Mucosa of descending colon (tissue), 3 donors: ENCODE results near the gene TMEFF2. TPM values are rescaled to one million over a fixed set of nuclear protein-coding genes. Genes with fewer than 3 reads are reported as not detected.

Source experiments
- ATAC-seq: fragments of 200-7000 bp; cut with Tn5 transposase; one replicate; pipeline ENCODE4 v1.9.1; 2020; ENCODE audit warnings: mild to moderate bottlenecking, moderate library complexity
- DNase-seq, 3 donors: peaks; one replicate each; pipeline ENCODE4 v3.0.0-alpha.2; 2020
- H3K36me3 ChIP-seq: fragments of 200-600 bp; one replicate; pipeline ENCODE4 v1.8.0; 2021; ENCODE audit warnings: low read depth, mild to moderate bottlenecking
- H3K4me1 ChIP-seq: fragments of 200-600 bp; one replicate; pipeline ENCODE4 v1.8.0; 2021; ENCODE audit warnings: low read depth, mild to moderate bottlenecking
- H3K4me3 ChIP-seq: fragments of 200-600 bp; one replicate; pipeline ENCODE4 v1.8.0; 2021; ENCODE audit warnings: mild to moderate bottlenecking
- H3K9me3 ChIP-seq: fragments of 200-600 bp; one replicate; pipeline ENCODE4 v1.8.0; 2021; ENCODE audit warnings: mild to moderate bottlenecking
- CTCF ChIP-seq: fragments of 200-600 bp; IDR thresholded peaks from one replicate; pipeline ENCODE4 v1.8.0; 2022; ENCODE audit warnings: antibody characterized with exemption, mild to moderate bottlenecking
- intact Hi-C, 2 donors: fragments of 100-400 bp; cut with DNase I in 1 of 2; cut with micrococcal nuclease in 1 of 2; formaldehyde crosslinking; loops; one replicate each; pipeline versions ENCODE4 v1.11.0 to v1.11.1; 2022; cut with DNase I, micrococcal nuclease
- total RNA-seq, 3 donors: library from RNA; stranded (reverse); fragmentation: NEBNext Ultra II Directional in 2 of 3; extraction: Animal tissue kit (Norgen Biotek cat#: 25700) in 2 of 3; gene quantifications; one replicate each; pipeline versions ENCODE4 v1.2.1 to v1.2.4, GENCODE V29; 2021 to 2023
- donor health status: DM: no; HTN: no; CAD: no; lungs with moderate emphysema.
- donor health status: DM: no; HTN: no; CAD: no.
- donor health status: DM: no; HTN: yes; CAD: no.

The TMEFF2 gene
- total RNA-seq, 3 donors from 2014 or later = 0.31 to 1.0 TPM; not detected in 1

DNA sequence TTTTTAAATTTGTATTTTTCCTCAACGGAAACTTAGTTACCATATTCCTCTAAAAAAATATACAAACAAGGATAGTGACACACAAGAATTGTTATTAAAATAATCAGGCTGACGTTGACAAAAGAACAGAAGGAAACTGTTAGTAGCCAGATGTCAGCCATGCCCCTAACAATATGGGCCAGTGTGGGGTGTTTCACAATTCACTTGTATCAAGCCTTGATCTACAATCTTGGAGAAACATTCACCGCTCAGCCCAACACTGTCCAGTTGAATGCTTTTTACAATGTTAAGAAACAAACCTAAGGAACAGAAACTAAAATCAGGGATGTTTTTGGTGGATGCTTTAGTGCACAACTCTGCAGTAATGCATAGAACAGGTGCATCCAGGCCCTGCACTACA, 44.6 kb downstream of the TMEFF2 start:
- no peaks in the 10 kb centered on the region for H3K4me1 ChIP-seq
- H3K4me3 ChIP-seq = no peak overlapping the region
- H3K36me3 ChIP-seq = no peaks in the 10 kb centered on the region
- H3K9me3 ChIP-seq = no peaks in the 10 kb centered on the region
- TF ChIP-seq CTCF = no peak
- ATAC-seq (no peak), DNase-seq (no peak)
- intact Hi-C loops = no loop called here

DNA sequence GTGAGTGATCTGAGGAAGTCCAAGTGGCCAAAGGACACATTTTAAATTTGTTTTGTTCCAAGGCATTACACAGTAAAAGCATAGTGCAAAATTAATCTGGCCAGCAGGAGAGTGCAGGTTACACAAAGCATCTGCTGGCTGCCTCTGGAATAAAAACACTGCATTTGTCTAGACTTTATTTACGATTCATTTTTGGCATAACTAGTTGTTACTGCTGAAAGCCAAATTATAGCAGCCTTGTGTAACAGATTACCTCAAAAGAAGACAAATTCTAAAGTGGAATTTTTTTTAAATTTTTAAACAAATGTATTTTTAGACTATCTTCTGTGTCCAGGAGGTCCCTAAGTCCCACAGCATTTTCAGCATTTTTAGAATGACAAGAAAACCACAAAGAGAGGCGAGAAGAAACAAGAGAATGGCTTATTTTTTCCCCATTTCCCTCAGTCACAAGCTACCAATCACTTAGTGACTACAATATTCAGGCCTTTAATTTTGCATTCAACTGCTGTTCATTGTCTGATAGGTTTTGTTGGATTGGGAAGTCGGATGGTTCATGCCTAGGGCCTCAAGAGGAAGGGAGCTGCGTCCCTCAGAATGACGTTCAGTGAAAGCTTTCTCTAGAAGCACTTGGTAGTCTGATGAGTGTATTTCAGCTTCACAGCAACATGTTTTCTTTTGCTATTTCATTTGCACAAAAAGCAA, 46.0 kb downstream of the TMEFF2 start:
- H3K36me3 ChIP-seq = no peaks in the 10 kb centered on the region
- H3K9me3 ChIP-seq = no peaks in the 10 kb centered on the region
- no peak overlapping the region for H3K4me3 ChIP-seq
- intact Hi-C loops = no loop called here
- H3K4me1 ChIP-seq = no peaks in the 10 kb centered on the region
- TF ChIP-seq CTCF = no peak
- DNase-seq (no peak), ATAC-seq (no peak)

GRCh38 chr2:192148241-192148619, 46.5 kb downstream of the TMEFF2 start:
- ATAC-seq (no peak), DNase-seq (no peak)
- Histone ChIP-seq H3K36me3 (no peaks in the 10 kb centered on the region), H3K4me1 (no peaks in the 10 kb centered on the region), H3K4me3 (no peak overlapping the region), H3K9me3 (no peaks in the 10 kb centered on the region)
- intact Hi-C loops = no loop called here
- TF ChIP-seq CTCF = no peak

DNA sequence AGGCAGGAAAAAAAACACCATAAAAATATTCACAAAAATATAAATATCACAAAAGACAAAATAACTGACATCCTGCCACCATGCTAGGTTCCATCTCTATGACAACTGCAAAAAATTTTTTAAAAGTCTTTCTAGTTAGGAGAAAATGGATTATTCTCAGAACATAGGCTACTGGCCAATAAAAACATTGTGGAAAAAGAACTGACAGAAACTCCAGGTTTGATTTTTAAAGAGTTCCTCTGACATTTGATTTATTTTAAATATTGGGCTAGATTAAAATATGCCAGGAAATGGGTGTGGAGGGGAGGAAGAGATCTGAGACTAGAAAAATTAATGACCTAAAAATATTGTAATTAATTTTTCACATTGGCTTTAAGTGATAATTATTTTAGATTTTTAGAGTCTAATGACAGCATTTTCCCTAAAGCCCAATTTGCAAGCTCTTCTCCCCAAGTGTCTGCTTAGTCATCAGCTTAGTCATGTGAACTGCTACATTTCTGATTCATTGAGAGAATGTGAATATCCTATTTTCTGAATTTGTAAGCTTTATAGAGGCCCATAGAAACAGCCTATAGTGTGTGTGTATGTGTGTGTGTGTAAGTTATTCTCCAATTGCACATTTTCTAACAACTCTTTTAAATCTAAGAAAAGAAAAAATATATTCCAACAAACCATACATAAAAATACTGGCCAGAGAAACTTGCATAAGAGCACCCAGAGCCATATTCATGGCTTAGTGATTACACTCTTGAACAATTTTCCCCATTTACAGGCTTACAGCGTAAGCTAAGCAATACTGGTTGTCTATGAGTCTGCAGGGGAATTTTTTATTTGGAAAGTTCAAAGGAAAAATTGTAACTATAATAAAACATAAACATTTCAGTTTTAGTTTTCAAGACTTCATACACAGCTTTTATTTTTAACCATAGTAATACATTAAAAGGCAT, 48.4 kb downstream of the TMEFF2 start:
- no peak for TF ChIP-seq CTCF
- Histone ChIP-seq H3K4me3 (no peak overlapping the region), H3K4me1 (no peaks in the 10 kb centered on the region), H3K36me3 (no peaks in the 10 kb centered on the region), H3K9me3 (no peaks in the 10 kb centered on the region)
- intact Hi-C loops = no loop called here
- ATAC-seq = no peak
- no peak for DNase-seq

DNA sequence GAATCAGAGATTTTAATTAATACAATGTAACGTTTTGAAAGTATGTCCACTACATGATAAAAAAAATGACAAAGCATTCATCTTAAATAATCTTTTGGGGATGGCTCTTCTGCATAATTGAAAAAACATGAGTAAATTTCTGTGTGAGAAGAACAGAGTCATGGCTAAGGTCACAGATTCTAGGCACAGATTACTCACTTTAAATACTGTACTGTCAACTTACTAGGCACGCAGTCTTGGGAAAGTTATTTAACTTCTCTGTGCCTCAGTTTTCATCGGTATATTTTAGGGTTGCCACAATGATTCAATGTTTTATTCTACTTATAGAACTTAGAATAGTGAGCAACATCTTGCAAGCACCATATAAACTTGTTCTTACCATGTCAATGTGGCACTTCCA, 49.2 kb downstream of the TMEFF2 start:
- Histone ChIP-seq H3K9me3 (no peaks in the 10 kb centered on the region), H3K36me3 (no peaks in the 10 kb centered on the region), H3K4me1 (no peaks in the 10 kb centered on the region), H3K4me3 (no peak overlapping the region)
- DNase-seq (no peak), ATAC-seq (no peak)
- intact Hi-C loops = no loop called here
- TF ChIP-seq CTCF = no peak
